ENCODE measurements around the gene MMP21. TPM values are rescaled to one million over a fixed set of nuclear protein-coding genes. Genes with fewer than 3 reads are reported as not detected.

MMP21 gene
- total RNA-seq, 1 donor from 2014 or later, result not detected

DNA sequence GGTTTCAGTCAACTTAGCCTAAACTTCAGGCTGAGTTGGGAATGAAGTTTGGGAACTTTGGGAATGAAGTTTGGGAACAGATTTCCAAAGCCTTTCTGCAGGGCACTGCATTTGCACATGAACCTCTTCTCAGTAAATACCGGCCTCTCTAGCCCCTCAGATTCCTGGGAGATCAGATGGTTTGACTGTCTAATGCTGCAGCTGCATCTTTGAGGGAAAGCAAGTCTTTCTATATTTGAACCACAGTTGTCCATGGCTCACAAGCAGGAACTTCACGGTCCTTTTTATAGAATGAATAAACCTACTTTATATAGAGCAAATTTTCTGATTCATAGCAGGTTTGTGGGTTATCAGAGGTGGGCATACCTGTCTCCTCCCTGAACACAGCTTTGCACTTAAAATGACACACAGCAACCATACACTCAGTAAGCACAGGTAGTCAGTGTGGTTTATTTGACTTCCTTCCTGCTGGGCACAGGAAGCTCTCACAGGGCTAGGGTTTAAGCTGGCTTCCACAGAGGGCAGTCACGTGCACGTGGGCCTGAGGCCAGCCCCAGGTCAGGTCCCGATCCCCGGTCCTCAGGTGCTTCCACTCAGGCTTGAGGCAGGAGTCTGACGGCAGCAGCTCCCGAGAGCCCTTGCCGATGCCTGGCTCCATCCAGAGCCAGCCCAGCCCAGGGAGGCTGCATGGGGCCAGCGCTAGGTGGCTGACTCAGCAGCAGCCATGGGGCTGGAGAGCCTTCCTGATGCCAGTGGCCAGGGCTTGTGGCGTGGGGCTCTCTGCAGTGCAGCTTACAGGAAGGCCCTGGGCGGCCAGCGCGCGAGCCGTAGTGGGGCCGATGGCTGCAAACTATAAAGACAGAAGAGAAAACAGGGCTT lies 12.8 kb upstream of the MMP21 start:
- no peak for DNase-seq (ENCODE audit: extremely low spot score in 2 of 2)
- no peaks in the 10 kb centered on the region for H3K9me3 ChIP-seq
- H3K36me3 ChIP-seq, result peaks cover 0 to 22% of the 10 kb centered on the region in 2 donors
- no peaks in the 10 kb centered on the region for H3K27me3 ChIP-seq
- H3K4me1 ChIP-seq, result no peaks in the 10 kb centered on the region
- TF ChIP-seq, protein P1, sequence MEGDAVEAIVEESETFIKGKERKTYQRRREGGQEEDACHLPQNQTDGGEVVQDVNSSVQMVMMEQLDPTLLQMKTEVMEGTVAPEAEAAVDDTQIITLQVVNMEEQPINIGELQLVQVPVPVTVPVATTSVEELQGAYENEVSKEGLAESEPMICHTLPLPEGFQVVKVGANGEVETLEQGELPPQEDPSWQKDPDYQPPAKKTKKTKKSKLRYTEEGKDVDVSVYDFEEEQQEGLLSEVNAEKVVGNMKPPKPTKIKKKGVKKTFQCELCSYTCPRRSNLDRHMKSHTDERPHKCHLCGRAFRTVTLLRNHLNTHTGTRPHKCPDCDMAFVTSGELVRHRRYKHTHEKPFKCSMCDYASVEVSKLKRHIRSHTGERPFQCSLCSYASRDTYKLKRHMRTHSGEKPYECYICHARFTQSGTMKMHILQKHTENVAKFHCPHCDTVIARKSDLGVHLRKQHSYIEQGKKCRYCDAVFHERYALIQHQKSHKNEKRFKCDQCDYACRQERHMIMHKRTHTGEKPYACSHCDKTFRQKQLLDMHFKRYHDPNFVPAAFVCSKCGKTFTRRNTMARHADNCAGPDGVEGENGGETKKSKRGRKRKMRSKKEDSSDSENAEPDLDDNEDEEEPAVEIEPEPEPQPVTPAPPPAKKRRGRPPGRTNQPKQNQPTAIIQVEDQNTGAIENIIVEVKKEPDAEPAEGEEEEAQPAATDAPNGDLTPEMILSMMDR (IDR thresholded peaks at IDR 0.05), result no peak
- no peak for TF ChIP-seq POLR2AphosphoS5 (IDR thresholded peaks at IDR 0.05; ENCODE audit: insufficient read depth in 1 of 2, low read depth in 1 of 2)
- no peak for TF ChIP-seq POLR2A (IDR thresholded peaks at IDR 0.05)
- H3K4me3 ChIP-seq, result no peak overlapping the region
- intact Hi-C loops (cut with DNase I), result no loop called here
- H3K27ac ChIP-seq, result no peak overlapping the region

DNA sequence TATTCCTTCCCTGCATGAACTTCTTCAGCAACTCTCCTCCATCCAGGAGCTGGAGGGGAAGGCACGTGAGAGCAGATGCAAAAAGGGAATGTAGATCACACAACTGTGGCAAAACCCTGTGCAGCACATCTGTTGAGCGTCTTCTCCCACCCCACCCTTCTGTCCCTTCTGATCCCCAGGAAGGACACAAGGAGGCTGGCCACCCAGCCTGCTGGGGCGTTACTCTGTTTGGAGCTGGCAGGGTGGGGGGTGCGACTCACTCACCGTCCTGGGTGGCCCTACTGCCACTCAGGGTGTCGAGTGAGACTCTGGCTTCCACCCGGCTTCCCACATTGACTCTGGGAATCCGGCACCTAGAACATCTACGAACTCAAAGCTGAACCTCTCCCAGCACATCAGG lies 10.2 kb upstream of the MMP21 start:
- TF ChIP-seq, protein P1 (IDR thresholded peaks at IDR 0.05), result no peak
- TF ChIP-seq POLR2A (IDR thresholded peaks at IDR 0.05) (no peak), POLR2AphosphoS5 (IDR thresholded peaks at IDR 0.05; ENCODE audit: insufficient read depth in 1 of 2, low read depth in 1 of 2) (no peak)
- Histone ChIP-seq H3K36me3 (peaks cover 0 to 12% of the 10 kb centered on the region in 2 donors), H3K4me3 (no peak overlapping the region), H3K4me1 (no peaks in the 10 kb centered on the region), H3K27me3 (no peaks in the 10 kb centered on the region), H3K9me3 (no peaks in the 10 kb centered on the region), H3K27ac (no peak overlapping the region)
- intact Hi-C loops (cut with DNase I), result no loop called here
- no peak for DNase-seq (ENCODE audit: extremely low spot score in 2 of 2)

- intact Hi-C loops (cut with DNase I), result no loop called here
- no peaks in the 10 kb centered on the region for H3K9me3 ChIP-seq
- TF ChIP-seq POLR2AphosphoS5 (IDR thresholded peaks at IDR 0.05; ENCODE audit: insufficient read depth in 1 of 2, low read depth in 1 of 2), result no peak
- TF ChIP-seq, protein P1 (IDR thresholded peaks at IDR 0.05), result no peak
- no peak for TF ChIP-seq POLR2A (IDR thresholded peaks at IDR 0.05)
- no peak for DNase-seq (ENCODE audit: extremely low spot score in 2 of 2)
- H3K4me3 ChIP-seq, result no peak overlapping the region
- peaks cover 0 to 3% of the 10 kb centered on the region in 2 donors for H3K36me3 ChIP-seq
- H3K4me1 ChIP-seq, result no peaks in the 10 kb centered on the region
- H3K27me3 ChIP-seq, result no peaks in the 10 kb centered on the region
- H3K27ac ChIP-seq, result no peak overlapping the region
Observed at GRCh38 chr10:125783957-125784356, 8.3 kb upstream of the MMP21 start.

DNA sequence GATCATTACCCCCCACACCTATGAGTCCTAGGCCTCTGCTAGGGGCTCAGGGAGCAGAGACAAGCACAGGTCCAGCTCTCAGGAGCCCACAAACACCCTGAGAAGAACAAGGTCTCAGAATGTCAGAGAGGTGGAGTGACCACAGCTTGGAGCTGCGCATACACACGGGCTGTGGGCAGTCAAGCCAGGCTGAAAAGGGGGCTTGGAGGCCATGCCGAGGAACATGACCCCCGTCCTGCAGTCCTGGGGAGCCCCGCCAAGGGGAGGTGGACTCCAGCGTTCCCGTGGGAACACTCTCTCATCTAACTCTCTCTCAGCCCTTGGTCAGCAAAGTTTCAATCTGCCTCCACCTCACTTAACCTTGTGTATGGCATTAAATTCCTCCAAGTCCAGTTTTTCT lies 7.8 kb upstream of the MMP21 start:
- no peak overlapping the region for H3K4me3 ChIP-seq
- no peaks in the 10 kb centered on the region for H3K9me3 ChIP-seq
- no peaks in the 10 kb centered on the region for H3K4me1 ChIP-seq
- DNase-seq (ENCODE audit: extremely low spot score in 2 of 2), result no peak
- H3K27me3 ChIP-seq, result no peaks in the 10 kb centered on the region
- TF ChIP-seq POLR2A (IDR thresholded peaks at IDR 0.05) (no peak), POLR2AphosphoS5 (IDR thresholded peaks at IDR 0.05; ENCODE audit: insufficient read depth in 1 of 2, low read depth in 1 of 2) (no peak)
- TF ChIP-seq, protein P1 (IDR thresholded peaks at IDR 0.05), result no peak
- H3K27ac ChIP-seq, result no peak overlapping the region
- H3K36me3 ChIP-seq, result no peaks in the 10 kb centered on the region
- intact Hi-C loops (cut with DNase I), result no loop called here

DNA sequence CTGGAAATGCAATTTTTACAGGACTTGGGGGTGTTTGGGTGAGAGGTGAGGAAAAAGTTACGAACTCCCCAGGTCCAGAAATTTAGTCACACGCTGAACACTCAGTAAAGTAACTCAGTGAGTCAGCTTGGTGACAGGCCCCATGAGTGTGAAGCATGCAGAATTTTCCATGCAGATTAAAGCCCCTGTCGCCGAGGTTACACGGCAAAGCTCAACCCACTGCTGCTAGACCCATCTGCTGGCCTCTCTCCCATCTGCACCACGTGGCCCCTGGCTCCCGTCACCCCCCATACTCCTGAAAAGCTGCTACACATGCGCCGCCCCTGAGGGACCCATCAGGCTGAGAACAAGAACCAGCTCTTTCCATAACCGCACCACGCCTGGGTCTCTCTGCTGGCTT lies 7.0 kb upstream of the MMP21 start:
- H3K4me3 ChIP-seq, result no peak overlapping the region
- TF ChIP-seq POLR2AphosphoS5 (IDR thresholded peaks at IDR 0.05; ENCODE audit: insufficient read depth in 1 of 2, low read depth in 1 of 2), result no peak
- TF ChIP-seq, protein P1 (IDR thresholded peaks at IDR 0.05), result no peak
- no peak for TF ChIP-seq POLR2A (IDR thresholded peaks at IDR 0.05)

More for the DNA sequence above, 7.0 kb upstream of the MMP21 start:
- no peak for DNase-seq (ENCODE audit: extremely low spot score in 2 of 2)
- intact Hi-C loops (cut with DNase I), result no loop called here
- no peaks in the 10 kb centered on the region for H3K27me3 ChIP-seq
- no peaks in the 10 kb centered on the region for H3K36me3 ChIP-seq
- no peaks in the 10 kb centered on the region for H3K9me3 ChIP-seq
- H3K27ac ChIP-seq, result no peak overlapping the region
- no peaks in the 10 kb centered on the region for H3K4me1 ChIP-seq
